Measurements from ENCODE around the gene LAGE3. TPM values are rescaled to one million over a fixed set of nuclear protein-coding genes. Genes with fewer than 3 reads are reported as not detected.

LAGE3 gene
- total and polyA plus RNA-seq, 2 of the 13 experiments (the other 11 are each of a cell fraction or from before 2014, with no cell fraction given), result 7.6 to 12.7 TPM

DNA sequence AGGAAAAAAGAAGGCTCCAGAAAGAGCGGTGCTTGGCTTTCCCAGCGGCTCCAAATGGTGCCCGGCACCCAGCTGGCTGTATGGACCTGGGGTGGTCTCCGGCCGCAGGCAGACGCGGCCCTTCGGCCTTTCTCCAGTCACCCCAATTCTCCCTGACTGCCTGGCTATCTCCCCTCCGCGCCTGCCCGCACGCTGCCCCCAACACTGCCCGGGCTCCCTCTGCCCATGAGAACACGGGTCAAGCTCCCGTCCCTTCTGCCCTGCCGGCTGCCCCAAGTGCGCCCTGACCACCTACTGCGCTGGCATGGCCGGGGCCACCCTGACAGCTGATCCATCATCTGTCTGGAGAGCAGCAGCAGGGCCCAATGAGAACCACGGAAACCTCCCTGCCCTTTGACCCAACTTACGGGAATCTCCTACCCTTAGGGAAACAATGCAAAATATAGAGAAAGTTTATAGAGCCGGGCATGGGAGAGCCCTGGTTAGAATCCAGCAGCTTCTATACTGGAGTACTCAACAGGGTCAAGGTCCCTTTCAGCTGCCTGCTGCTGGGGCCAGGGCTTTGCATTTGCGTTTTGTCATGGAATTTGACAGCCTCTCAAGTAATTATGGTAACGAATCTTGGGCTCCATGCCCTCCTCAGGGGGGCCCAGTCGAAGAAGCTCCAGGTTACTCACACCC is 38.2 kb upstream of the LAGE3 start (continued):
- TF ChIP-seq, protein P1, sequence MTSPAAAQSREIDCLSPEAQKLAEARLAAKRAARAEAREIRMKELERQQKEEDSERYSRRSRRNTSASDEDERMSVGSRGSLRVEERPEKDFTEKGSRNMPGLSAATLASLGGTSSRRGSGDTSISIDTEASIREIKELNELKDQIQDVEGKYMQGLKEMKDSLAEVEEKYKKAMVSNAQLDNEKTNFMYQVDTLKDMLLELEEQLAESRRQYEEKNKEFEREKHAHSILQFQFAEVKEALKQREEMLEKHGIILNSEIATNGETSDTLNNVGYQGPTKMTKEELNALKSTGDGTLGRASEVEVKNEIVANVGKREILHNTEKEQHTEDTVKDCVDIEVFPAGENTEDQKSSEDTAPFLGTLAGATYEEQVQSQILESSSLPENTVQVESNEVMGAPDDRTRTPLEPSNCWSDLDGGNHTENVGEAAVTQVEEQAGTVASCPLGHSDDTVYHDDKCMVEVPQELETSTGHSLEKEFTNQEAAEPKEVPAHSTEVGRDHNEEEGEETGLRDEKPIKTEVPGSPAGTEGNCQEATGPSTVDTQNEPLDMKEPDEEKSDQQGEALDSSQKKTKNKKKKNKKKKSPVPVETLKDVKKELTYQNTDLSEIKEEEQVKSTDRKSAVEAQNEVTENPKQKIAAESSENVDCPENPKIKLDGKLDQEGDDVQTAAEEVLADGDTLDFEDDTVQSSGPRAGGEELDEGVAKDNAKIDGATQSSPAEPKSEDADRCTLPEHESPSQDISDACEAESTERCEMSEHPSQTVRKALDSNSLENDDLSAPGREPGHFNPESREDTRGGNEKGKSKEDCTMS (CRISPR knock-in tag; conservative IDR thresholded peaks at IDR 0.05), result no peak
- TF ChIP-seq ZBTB43 (CRISPR knock-in tag; conservative IDR thresholded peaks at IDR 0.05) (no peak), DMAP1 (CRISPR knock-in tag; IDR thresholded peaks at IDR 0.05) (no peak), TP53 (CRISPR knock-in tag; conservative IDR thresholded peaks at IDR 0.05) (no peak), CTCF (CRISPR knock-in tag; IDR thresholded peaks at IDR 0.05) (no peak), ZNF12 (CRISPR knock-in tag; IDR thresholded peaks at IDR 0.05) (no peak), NFATC3 (CRISPR knock-in tag; IDR thresholded peaks at IDR 0.05) (no peak), ZFP36L2 (CRISPR knock-in tag; IDR thresholded peaks at IDR 0.05) (no peak), POLR2AphosphoS5 (IDR thresholded peaks at IDR 0.05; ENCODE audit: low read depth, low read length) (no peak)
- TF ChIP-seq, protein P2, sequence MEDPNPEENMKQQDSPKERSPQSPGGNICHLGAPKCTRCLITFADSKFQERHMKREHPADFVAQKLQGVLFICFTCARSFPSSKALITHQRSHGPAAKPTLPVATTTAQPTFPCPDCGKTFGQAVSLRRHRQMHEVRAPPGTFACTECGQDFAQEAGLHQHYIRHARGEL (CRISPR knock-in tag; IDR thresholded peaks at IDR 0.05), result no peak
- TF ChIP-seq, protein P3, sequence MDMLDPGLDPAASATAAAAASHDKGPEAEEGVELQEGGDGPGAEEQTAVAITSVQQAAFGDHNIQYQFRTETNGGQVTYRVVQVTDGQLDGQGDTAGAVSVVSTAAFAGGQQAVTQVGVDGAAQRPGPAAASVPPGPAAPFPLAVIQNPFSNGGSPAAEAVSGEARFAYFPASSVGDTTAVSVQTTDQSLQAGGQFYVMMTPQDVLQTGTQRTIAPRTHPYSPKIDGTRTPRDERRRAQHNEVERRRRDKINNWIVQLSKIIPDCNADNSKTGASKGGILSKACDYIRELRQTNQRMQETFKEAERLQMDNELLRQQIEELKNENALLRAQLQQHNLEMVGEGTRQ (IDR thresholded peaks at IDR 0.05; ENCODE audit: low read depth, low read length), result no peak
- TF ChIP-seq, protein P3 (CRISPR knock-in tag; IDR thresholded peaks at IDR 0.05; ENCODE audit: borderline replicate concordance), result peak; percentile 35; the same call in 1 of the 2 replicates
- TF ChIP-seq, protein P4, sequence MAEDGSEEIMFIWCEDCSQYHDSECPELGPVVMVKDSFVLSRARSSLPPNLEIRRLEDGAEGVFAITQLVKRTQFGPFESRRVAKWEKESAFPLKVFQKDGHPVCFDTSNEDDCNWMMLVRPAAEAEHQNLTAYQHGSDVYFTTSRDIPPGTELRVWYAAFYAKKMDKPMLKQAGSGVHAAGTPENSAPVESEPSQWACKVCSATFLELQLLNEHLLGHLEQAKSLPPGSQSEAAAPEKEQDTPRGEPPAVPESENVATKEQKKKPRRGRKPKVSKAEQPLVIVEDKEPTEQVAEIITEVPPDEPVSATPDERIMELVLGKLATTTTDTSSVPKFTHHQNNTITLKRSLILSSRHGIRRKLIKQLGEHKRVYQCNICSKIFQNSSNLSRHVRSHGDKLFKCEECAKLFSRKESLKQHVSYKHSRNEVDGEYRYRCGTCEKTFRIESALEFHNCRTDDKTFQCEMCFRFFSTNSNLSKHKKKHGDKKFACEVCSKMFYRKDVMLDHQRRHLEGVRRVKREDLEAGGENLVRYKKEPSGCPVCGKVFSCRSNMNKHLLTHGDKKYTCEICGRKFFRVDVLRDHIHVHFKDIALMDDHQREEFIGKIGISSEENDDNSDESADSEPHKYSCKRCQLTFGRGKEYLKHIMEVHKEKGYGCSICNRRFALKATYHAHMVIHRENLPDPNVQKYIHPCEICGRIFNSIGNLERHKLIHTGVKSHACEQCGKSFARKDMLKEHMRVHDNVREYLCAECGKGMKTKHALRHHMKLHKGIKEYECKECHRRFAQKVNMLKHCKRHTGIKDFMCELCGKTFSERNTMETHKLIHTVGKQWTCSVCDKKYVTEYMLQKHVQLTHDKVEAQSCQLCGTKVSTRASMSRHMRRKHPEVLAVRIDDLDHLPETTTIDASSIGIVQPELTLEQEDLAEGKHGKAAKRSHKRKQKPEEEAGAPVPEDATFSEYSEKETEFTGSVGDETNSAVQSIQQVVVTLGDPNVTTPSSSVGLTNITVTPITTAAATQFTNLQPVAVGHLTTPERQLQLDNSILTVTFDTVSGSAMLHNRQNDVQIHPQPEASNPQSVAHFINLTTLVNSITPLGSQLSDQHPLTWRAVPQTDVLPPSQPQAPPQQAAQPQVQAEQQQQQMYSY (CRISPR knock-in tag; IDR thresholded peaks at IDR 0.05), result no peak
- TF ChIP-seq, protein P5, sequence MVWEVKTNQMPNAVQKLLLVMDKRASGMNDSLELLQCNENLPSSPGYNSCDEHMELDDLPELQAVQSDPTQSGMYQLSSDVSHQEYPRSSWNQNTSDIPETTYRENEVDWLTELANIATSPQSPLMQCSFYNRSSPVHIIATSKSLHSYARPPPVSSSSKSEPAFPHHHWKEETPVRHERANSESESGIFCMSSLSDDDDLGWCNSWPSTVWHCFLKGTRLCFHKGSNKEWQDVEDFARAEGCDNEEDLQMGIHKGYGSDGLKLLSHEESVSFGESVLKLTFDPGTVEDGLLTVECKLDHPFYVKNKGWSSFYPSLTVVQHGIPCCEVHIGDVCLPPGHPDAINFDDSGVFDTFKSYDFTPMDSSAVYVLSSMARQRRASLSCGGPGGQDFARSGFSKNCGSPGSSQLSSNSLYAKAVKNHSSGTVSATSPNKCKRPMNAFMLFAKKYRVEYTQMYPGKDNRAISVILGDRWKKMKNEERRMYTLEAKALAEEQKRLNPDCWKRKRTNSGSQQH (CRISPR knock-in tag; IDR thresholded peaks at IDR 0.05; ENCODE audit: low read depth), result no peak
